CD4-positive, alpha-beta T cell treated with Interleukin-17A for 4 hours (primary cell): ENCODE results near the gene COL27A1.
"Not testable (repeated sequence)": the region's sequence is repeated elsewhere in the genome, so short reads cannot be mapped to it uniquely, and the experiment has no call there.

Experiments used
- DNase-seq: peaks from one replicate; pipeline ENCODE4 v3.0.0-alpha.2; 2020; ENCODE audit warnings: mixed read lengths

The COL27A1 gene

DNA sequence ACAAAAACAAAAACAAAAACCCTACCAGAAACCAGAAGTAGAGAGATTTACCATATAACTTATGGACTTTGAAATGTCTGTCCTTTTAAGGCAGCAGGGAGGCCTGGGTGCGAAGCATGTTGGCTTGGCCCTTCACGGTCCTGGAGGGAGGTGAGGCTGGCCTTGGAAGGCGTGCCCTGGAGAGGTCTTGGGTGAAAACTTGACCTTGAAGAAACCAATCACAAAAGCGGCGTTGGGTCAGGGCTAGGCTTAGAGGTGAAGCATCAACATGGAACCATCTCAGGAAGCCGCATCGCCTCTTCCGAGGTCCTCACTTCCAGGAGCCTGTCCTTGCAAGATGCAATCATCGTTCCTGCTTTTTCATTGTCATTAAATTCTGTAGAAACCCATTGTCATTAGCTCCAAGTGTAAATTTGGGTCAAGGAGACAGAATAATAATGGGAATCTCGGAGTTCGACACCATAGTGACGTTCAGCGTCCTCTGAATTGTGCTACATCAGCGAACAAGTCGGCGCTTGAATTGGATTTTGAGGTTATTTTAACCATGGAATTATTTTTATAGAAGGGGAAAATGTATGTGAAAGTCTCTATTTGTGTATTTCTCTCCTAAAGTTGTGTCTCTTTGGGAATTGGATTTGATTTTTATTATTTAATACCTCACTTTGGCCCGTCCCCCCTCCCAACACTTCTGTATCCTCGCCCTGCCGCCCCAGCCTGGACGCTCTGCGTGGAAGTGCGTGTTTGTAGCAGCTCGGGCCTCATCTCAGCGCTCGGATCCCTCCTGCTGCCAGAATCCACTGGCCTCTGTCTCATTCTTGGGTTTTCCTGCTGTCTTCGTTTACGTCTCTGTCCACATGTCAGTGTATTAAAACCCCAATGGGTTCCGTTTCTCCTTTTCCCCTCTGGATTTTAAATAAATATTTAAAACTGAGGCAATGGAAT, 156.5 kb downstream of the COL27A1 start:
- no peak for DNase-seq

DNA sequence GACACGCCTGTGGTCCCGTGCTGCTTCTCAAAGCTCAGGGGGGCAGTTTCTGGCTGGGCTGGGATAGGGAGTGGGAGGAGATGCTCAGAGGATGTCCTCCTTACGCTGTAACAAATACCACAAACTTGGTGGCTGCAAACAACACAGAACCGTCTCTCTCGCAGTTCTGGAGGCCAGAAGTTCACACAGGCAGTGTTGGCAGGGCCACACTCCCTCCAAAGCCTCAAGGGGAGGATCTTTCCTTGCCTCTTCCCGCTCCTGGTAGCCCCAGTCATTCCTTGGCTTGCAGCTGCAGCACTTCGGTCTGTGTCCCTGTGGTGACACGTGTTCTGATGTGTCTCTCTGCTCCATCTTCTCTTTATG, 157.2 kb downstream of the COL27A1 start:
- no peak for DNase-seq

DNA sequence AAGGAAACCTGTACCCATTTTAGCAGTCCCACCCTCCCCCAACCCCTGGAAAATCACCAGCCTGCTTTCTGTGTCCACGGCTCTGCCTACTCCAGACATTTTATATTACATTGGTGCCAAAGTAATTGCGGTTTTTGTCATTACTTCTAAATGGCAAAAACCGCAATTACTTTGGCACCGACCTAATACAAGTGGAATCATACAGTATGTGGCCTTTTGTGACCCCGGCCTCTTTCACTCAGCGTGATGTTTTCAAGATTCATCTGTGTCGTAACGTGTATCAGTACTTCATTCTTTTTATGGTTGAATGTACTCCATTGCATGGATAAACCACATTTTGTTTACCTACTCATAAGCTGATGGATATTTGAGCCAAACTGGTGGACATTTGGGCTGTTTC, 157.8 kb downstream of the COL27A1 start:
- DNase-seq, result no peak

- no peak for DNase-seq
These were observed 159.0 kb downstream of the COL27A1 start for GRCh38 chr9:114314256-114314867.

GRCh38 chr9:114314881-114315722, 159.8 kb downstream of the COL27A1 start:
- DNase-seq, result no peak

DNA sequence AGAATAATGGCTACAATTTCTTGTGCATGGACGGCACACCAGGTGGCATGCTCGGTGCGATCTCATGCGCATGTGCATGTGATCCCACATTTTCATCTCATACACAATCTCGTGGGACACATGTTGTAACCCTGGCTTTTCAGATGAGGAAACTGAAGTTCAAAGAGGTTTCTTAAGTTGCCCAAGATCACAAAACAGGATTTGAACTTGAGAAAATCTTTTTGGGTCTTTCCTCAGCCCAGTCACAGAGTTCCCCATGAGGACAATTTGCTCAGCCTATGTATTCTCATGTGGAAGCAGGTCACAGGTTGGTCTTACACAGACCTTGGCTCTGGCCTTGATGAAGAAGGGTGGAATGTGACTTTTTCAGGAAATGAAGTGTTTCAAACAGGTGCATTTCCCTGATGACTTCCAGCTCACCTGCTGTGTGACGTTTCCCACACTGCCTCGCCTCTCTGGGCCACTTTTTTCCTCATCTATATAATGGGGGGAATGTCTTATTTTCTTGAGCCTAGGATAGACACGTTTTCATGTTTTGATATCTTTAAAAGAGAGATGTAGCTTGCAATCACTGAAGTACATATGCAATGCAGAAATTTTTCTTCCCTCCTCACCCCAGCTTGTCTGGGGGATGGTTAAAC, 160.5 kb downstream of the COL27A1 start:
- no peak for DNase-seq

DNA sequence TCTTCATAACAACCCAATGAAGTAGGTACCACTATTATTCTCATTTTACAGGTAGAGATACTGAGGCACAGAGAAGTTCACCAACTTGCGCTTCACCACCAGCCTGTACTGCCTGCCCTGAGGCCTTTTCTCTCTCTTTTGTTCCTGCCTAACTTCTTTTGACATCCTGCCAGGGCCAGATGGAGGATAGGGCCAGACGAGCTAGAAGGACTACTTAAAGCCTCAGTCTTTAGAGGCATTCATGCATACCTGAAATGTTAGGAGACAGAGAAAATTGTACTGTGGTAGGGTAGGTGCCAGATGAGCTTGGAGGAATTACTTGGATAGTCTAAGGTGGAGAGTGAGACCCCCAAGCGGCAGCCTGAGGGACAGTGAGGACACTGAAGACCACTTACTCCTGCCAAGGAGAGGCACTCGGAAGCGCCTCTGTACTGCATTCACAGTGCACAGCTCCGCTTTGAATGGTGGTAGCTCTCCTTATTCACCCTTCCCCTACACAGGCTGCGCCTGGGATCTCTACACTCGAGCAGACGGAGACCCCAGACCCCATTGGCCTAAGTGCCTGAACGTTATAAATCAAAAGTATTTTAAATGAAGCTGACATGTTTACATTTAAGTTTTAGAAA, 161.4 kb downstream of the COL27A1 start:
- DNase-seq, result no peak

- no peak for DNase-seq
These were observed 162.5 kb downstream of the COL27A1 start for GRCh38 chr9:114317665-114318357.

DNA sequence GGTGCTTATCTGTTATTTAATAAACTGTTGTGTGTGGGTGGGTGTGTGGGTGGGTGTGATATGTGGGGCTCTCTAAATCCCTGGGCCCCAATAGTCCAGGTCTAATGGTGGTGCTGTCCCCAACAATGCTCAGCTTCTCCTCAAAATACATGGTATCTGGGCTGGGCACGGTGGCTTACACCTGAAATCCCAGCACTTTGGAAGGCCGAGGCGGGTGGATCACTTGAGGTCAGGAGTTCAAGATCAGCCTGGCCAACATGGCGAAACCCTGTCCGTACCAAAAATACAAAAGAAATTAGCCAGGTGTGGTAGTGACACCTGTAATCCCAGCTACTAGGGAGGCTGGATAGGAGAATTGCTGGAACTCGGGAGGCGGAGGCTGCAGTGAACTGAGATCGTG, 163.1 kb downstream of the COL27A1 start:
- no peak for DNase-seq

DNA sequence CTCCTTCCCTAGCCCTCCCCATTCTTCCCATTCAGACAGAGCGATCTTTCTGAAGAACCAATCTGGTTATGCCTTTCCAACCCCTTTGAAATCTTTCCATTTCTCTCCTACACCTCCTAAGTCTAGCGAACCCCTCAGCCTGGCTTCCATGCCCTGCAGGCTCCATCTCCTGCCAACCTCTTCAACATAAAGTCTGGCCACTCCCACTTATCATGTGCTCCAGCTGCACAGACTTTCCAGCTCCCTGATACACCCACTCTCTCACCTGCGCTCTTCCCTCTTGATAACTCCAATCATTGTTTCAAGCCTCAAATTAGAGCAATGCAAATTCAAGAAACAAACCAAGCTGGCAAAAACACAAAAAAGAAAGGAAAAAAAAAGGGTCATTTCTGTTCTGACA, 163.8 kb downstream of the COL27A1 start:
- DNase-seq, result no peak

- DNase-seq, result not testable (repeated sequence)
These were observed 165.4 kb downstream of the COL27A1 start for GRCh38 chr9:114320710-114321109.

GRCh38 chr9:114321759-114322158, 166.4 kb downstream of the COL27A1 start:
- DNase-seq, result no peak

GRCh38 chr9:114322160-114322818, 167.0 kb downstream of the COL27A1 start:
- DNase-seq, result not testable (repeated sequence)

GRCh38 chr9:114322831-114323531, 167.6 kb downstream of the COL27A1 start, which contains the start of gene ORM1:
ORM1 (plus strand) TSS chr9:114323098; CDS start chr9:114323134, 36 bp downstream.
- not testable (repeated sequence) for DNase-seq

- DNase-seq, result not testable (repeated sequence)
These were observed 168.5 kb downstream of the COL27A1 start for GRCh38 chr9:114323849-114324248.

DNA sequence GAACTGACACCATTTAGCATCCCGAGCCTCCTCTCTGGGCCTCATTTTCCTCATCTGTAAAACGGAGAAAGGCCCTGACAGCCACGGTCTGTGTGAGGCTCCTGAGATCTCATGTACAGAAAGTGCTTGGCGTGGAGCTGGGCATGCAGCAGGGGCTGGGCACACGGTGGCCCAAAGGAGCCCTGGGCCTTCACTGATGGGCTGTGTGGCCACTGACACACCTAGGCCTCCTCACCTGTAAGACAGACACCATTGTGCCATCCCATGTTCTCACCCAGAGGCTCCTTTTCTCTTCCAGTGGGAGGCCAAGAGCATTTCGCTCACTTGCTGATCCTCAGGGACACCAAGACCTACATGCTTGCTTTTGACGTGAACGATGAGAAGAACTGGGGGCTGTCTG, 169.2 kb downstream of the COL27A1 start:
- DNase-seq, result no peak

GRCh38 chr9:114324965-114325364, 169.6 kb downstream of the COL27A1 start:
- DNase-seq, result not testable (repeated sequence)

GRCh38 chr9:114325684-114326254, 170.4 kb downstream of the COL27A1 start:
- DNase-seq, result not testable (repeated sequence)

DNA sequence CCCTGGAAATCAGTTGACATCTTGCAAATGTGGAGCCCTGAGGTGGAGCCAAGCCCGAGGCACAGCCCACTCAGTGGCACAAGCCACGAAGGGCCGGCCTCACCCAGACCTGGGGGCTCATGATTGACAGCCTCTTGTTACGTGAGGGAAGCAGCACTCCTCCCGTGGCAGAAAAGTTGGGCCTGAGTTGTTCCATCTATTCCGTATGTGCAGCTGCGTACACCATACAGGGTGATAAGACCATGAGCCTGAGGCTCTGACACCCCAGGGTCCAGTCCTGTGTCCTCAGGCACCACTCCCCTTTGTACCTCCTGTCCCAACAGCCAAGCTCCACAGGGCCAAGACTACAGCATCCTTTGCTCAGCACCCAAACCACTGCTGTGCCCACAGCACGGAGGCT, 172.4 kb downstream of the COL27A1 start:
- no peak for DNase-seq

DNA sequence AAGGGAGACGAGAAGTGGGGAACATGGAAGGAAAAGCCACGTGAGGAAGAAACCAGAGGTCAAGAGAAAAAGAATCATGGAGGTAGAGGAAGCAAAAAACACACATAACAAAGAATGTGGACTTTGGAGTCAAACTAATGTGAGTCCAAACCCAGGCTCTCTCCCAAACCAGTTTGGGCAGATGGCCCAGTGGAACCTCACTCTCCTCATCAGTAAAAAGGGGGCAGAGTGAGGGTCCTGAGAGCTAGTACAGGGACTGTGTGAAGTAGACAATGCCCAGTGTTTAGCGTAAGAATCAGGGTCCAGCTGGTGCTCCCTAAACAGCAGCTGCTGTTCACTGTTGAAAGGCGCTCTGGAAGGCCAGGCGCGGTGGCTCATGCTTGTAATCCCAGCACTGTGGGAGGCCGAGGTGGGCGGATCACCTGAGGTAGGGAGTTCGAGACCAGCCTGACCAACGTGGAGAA, 173.1 kb downstream of the COL27A1 start:
- DNase-seq, result not testable (repeated sequence)
